ENCODE results near the gene DTX4.

DTX4 gene

DNA sequence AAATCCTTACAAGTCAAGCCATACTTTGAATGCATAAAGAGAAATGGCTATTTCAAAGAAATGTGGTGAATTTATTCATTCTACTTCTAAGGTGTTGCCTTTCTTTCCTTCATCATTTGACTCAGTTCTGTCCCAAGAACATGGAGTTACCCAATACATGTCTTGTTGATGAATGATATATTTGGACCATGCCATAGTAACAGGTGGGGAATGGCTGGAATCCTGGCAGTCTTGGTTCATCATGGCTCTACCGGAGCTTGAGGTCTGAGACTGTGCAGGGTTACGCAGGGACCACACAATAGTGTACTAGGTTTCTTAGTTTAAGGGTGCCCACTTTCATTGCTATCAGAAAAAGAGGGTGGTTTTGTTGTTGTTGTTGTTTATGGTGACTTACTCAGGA, 81.1 kb downstream of the DTX4 start:
- TF ChIP-seq CTCF (IDR thresholded peaks at IDR 0.05; ENCODE audit: insufficient read depth, low read depth, low read length, missing control alignments): no peak

GRCh38 chr11:59254286-59254685, 82.4 kb downstream of the DTX4 start:
- TF ChIP-seq CTCF (IDR thresholded peaks at IDR 0.05; ENCODE audit: insufficient read depth, low read depth, low read length, missing control alignments): no peak
- H3K4me3 ChIP-seq (ENCODE audit: low read depth, low read length): no peak overlapping the region
- DNase-seq (ENCODE audit: low read depth): no peak

More for the DNA sequence above, 81.1 kb downstream of the DTX4 start:
- no peak overlapping the region for H3K4me3 ChIP-seq (ENCODE audit: low read depth, low read length)
- DNase-seq (ENCODE audit: low read depth): no peak

- no peak for TF ChIP-seq CTCF (IDR thresholded peaks at IDR 0.05; ENCODE audit: insufficient read depth, low read depth, low read length, missing control alignments)
- no peak for DNase-seq (ENCODE audit: low read depth)
- no peak overlapping the region for H3K4me3 ChIP-seq (ENCODE audit: low read depth, low read length)
Measured at GRCh38 chr11:59255281-59255680, 83.3 kb downstream of the DTX4 start.

Measured in GM12865 (cell line).